HG03575 (cell line): ENCODE measurements around the gene PDLIM1.

Experiments
- ATAC-seq: cut with Tn5 transposase; IDR thresholded peaks from one replicate; pipeline ENCODE4 v1.9.1; 2021; ENCODE audit not compliant: unreplicated experiment, insufficient number of reproducible peaks, low FRiP score; ENCODE audit errors: extremely low read depth

Gene PDLIM1

GRCh38 chr10:95295031-95295755, 4.4 kb upstream of the PDLIM1 start:
- ATAC-seq = peak; percentile 64

DNA sequence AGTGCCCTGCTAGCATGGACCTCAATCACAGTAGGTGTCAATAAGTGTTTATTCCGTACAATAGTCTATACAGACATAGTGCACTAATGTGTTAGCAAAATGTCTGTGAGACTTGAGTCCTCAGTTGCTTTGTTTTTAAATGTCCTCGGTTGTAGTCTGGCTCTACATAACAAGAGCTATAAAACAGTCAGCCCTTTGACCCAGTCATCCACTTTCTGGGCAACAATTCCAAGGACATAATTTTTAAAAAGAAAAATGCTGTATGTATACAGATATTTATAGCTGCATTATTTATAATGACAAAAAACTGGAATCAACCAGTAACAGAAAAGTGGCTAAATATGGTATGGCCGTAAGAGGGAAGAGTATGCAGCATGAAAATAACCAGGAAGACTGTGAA, 2.8 kb upstream of the PDLIM1 start:
- no peak for ATAC-seq

DNA sequence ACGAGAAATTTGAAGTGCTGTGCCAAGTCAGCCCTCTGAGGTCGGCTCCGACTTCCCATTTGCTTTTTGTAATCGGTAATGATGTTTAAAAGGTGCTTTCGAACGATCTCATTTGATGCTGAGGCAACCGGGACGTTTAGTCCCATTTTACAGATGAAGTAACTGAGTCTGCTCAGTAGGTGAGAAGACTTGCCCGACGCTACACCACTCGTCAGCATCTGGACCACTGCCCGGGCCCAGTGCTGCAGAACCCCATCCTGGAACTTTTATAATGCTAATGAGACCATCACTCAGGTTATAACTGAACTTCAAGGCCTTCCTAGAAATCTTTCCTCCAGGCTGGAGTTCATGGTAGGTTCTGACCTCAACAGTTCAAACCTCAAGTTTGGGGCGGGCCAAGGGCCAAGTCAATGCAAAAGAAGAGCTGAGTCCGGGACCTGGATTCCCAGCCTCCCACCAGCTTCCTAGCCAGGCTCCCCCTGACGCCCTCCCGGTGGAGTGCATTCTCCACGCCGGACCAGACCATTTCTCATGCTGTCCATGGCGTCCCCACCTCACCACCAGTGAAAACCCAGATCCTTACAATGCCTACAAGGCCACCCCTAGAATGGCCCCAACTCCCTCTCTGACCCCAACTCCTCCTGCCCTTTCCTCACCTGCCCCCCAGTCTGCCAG, 699 bp upstream of the PDLIM1 start:
- ATAC-seq = no peak

DNA sequence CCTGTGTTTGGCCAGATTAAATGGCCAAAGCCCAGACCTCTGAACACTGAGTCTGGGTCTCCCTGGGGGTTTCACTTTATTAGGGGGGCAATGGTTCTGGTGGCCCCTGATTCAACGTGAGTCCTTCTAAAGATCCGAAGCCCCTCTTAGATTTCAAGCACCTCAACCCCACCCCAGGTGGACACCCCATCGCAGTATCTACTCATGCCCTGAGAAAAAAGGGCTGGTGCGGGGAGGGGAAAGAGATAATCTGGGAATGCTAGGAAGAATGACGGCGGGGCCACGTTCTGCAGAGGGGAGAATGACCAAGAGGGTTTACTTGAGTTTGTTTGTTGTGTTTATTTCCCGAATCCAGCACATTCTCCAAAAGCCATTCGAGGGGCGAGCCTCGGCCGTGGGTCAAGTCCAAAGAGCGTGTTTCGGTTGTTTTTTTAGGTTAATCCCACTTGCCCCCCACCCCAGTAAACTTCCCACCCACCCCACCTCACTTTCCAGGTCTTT, 832 bp downstream of the PDLIM1 start:
- ATAC-seq = no peak

GRCh38 chr10:95289003-95289920, 1.5 kb downstream of the PDLIM1 start:
- no peak for ATAC-seq

- no peak for ATAC-seq
These were observed 2.5 kb downstream of the PDLIM1 start for GRCh38 chr10:95288303-95288702.

- no peak for ATAC-seq
These were observed 3.5 kb downstream of the PDLIM1 start for GRCh38 chr10:95287281-95287680.

- no peak for ATAC-seq
These were observed 4.1 kb downstream of the PDLIM1 start for GRCh38 chr10:95286707-95287106.

DNA sequence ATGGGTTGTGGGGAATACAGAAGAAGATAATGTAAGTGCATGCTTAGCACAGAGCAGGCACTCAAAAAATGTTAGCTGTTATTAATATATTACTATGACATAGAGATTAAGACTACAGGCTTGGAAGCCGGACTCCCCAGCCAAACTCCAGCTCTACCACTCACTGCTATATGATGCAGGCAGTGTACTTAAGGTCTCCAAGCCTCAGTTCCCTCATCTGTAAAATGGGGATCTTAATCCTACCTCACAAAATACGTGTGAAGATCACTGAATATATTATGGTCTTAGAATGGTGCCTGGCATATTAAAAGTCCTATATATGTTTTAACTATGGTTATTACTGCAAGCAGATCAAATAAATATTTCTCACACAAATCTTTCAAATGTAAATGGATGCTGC, 5.2 kb downstream of the PDLIM1 start:
- ATAC-seq = no peak

- ATAC-seq = no peak
These were observed 6.0 kb downstream of the PDLIM1 start for GRCh38 chr10:95284807-95285206.

DNA sequence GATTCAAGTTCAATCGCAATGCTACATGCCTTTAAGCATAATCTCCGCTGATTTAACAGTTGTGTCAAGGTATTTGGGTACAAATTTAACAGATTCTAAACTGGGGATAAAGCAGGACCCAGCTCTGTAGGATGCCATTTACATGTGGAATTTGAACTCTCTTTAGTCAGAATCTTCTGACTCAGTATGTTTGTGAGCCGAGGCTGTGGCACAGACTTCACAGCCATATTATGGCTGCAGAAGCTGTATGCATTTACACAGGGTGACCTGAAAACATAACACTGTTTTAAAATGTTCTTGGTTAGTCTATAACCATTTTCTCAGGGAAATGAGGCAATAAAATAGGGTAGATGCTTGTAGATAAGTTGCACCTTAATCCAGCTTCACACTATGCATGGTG, 8.7 kb downstream of the PDLIM1 start:
- ATAC-seq = no peak

GRCh38 chr10:95281206-95281605, 9.6 kb downstream of the PDLIM1 start:
- ATAC-seq = no peak

GRCh38 chr10:95280637-95281036, 10.2 kb downstream of the PDLIM1 start:
- ATAC-seq = no peak

GRCh38 chr10:95279042-95279820, 11.6 kb downstream of the PDLIM1 start:
- ATAC-seq = no peak

GRCh38 chr10:95278061-95278988, 12.5 kb downstream of the PDLIM1 start:
- no peak for ATAC-seq

DNA sequence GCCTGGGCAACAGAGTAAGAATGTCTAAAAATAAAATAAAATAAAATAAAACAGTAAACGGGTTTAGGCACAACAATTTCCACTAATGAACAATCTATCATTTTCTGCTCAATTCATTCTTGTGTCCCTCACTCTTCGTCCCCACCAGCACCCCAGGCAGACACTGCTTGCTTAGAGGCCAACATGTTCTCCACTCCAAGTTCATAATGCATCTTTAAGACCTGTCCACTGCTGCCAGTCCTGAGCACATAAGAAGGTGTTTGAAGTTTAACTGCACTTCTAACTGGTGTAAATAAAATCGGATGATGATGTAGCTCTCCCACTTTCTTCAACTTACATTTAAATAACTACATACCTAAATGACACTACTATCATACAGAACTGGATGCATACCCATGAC, 13.2 kb downstream of the PDLIM1 start:
- ATAC-seq = no peak

GRCh38 chr10:95277201-95277570, 13.6 kb downstream of the PDLIM1 start:
- ATAC-seq = no peak
